GM21723 (cell line): ENCODE results near the gene PDGFA.

Experiments
- ATAC-seq: cut with Tn5 transposase; IDR thresholded peaks from one replicate; pipeline ENCODE4 v1.9.1; 2021; ENCODE audit warnings: mild to moderate bottlenecking, moderate library complexity; ENCODE audit not compliant: unreplicated experiment

Gene PDGFA

DNA sequence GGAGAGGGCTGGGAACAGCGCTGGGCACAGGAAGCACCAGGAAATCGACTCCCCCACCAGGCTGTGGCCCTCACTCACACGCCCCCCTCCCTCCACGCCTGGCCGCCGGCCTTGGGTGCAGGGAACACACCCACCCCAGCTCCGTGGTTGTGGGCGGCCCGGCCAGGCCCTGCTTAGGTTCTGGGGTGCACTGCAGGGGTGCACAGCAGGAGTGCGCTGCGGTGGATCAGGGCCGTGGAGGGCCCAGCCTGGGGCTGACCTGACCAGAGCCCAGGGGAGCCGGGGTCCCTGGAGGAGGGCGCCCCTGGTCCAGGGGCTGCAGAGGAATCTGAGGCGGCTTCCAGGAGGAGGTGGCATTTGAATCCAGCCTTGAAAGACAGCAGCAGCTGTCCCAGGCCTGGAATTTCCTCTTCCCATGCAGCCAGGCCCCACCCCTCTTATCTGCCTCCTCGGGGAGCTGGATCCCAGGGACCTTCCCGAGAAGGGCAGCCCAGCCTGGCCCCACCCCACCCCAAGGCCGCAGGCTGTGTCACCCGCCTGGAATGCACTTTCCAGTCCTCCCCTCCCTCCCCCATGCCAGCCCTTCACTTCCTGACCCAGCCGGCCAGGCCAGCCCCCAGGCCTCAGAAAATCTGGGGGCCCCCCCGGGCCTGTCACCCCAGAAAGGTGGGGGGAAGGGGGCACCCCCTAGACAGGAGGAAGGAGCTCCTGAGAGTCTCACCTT is 18.4 kb upstream of the PDGFA start:
- ATAC-seq, result no peak

DNA sequence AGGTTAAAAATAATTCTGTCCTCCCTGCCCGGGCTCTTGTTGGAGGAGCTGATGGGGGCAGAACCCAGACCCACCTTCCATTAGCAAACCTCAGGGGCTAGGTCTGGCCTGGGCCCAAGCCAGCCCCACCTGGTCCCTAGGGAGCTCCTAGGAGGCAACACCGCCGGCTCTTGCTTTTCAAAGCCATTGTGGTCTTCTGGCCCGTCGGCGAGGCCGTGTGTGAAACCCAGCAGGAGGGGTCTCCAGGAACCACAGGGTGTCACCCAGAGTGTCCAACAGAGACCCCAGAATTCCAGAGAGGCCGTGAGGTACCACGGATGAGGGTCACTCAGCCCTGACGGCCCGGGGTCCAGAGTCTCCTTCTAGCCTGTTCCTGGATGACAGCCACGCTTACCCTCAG is 16.6 kb upstream of the PDGFA start:
- no peak for ATAC-seq

DNA sequence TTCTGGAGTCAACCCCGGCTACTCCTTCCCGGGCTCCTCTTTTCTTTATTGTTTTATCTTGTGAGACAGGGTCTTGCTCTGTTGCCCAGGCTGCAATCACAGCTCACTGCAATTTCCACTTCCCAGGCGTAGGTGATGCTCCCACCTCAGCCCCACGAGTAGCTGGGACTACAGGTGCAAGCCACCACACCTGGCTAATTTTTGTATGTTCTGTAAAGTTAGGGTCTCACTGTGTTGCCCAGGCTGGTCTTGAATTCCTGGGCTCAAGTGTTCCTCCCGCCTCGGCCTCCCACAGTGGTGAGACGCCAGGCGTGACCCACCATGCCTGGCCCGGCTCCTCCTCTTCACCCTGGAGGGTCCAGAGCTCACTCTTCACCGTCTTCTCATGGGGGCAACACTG is 15.3 kb upstream of the PDGFA start:
- no peak for ATAC-seq

DNA sequence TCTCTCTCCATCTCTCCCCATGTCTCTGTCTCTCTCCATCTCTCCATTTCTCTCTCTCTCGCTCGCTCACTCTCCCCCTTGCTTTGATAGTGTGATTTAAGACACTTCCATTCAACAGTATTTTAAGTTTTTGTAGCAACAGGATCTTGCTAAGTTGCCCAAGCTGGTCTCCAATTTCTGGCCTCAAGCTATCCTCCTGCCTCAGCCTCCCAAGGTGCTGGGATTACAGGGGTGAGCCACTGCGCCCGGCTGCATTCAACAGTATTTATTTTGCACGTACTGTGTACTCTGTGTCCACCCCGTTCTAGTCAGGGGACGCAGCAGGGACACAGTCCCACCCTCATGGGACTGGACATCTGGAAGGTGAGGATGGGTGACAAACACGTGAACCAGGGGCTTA is 14.4 kb upstream of the PDGFA start:
- no peak for ATAC-seq

DNA sequence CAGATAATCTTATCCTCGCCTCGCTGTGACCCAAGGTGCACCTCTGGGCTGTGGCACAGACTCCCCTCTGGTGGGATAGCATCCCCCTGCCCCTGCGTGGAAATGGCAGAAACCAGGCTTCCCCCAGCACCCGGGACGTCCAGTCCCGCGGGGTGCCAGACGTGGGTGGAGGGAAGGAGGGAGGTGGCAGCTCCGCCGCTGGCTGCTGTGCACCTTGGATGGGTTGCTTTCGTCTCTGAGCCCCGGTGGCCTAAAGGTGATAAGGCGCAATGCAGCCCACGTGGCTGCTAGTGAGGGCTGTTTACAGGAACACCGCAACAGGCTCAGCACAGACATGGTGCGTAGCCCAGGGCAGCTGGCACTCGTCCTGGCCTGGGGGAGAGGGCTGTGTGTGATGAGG is 13.6 kb upstream of the PDGFA start:
- ATAC-seq, result no peak

DNA sequence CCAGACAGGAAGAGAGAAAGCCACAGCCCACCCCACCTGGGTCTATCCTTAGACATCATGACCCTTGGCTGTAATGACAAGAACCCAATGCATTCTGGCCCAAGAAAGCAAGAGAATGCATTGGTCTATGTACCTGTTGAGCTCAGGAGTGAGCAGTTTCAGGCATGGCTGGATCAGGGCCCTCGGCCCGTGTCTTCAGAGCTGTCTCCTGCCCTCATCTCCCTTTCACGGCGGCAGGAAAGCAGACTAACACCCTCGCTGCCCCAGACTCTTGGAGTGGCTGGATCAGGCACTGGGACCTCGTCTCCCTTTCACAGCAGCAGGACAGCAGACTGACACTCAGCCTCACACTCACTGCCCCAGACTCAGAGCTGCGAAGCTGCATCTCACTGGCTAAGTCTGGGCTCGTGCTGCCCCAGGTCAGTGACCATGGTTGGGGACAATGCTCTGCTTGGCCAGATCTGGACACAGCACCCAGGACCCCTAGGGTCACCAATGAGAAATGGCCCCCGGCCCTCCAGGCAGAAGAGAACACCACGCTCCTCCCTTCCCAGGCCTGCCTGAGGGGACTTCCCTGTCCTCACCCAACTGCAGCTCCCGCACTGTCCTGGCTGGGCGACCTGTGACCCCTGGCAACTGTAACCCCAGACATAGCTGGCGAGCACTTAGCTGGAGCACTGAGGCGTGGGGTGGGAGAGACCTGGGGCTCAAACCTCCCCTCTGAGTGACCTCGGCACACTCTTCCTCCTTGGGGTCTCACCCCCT is 12.9 kb upstream of the PDGFA start:
- ATAC-seq, result no peak

DNA sequence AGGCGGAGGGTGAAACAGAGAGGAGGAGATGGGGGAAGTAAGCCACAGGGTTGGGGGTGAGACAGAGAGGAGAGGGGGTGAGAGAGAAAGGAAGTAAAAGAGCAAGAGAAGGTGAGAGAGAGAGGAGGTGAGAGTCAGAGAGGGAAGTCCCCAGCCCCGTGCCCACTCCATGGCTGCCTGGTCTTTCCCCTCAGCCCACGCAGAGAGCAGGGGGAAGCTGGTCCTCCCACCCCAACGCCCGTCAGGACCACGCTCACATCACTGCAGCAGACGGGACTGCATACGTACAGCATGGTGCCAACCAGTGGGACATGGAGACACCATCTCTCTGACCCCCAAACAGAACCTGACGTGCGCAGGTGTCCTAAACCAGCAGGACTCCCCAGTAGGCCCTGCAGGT is 12.1 kb upstream of the PDGFA start:
- ATAC-seq, result no peak

DNA sequence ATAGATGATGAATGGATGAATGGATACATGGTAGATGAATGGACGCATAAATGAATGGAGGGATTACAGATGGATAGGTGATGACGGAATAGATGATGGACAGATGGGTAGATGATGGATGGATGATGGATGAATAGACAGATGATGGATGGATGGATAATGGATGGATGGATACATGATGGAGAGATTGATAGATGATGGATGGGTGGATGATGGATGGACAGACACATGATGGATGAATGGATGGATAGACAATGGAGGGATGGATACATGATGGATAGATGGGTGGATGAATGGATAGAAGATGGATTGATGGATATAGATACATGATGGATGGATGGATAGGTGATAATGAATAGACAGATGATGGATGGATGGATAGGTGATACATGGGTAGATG is 8.8 kb upstream of the PDGFA start:
- ATAC-seq, result no peak

DNA sequence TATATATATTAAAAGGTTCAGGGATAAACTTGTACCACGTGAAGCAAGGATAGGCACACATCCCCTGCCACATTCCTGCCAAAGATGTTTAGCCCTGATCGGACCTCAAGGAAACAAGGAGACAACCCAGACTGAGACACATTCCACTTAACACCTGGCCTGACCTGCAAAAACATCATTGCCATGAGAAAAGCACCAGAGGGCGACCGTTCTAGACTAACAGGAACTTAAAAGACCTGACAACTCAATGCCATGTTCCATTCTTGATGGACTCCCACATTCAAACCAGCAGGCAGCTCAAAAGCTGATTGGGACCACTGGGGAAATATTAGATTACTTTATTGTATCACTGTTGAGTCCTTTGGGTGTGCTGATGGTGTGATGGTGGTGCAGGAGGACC is 8.1 kb upstream of the PDGFA start:
- ATAC-seq, result no peak

DNA sequence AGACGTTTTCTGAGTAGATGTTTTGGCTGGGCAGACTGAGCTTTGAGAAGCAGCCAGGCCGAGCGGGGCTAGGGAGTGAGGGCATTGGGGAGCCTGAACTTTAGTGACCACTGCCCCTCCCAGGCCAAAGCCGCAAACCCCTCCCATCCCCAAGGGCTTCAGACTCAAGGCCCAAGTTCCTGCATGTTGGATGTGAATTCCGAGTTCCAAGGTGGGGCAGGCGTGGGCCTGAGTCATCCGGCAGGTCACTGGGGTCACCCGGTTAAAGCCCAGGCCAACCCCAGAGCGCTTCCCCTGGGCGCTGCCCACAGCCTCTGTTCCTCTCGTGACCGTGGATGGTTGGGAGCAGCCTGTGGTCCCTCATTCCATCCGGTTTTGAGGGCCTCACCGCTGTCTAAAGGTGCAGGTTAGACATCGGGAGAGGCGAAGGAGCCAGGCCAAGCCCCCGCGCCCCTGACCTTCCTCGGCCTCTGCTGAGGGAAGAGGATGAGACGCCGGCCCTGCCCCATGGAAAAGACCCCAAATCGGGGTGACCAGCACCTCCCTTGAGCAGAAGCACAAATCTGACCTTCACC is 6.9 kb upstream of the PDGFA start:
- no peak for ATAC-seq

DNA sequence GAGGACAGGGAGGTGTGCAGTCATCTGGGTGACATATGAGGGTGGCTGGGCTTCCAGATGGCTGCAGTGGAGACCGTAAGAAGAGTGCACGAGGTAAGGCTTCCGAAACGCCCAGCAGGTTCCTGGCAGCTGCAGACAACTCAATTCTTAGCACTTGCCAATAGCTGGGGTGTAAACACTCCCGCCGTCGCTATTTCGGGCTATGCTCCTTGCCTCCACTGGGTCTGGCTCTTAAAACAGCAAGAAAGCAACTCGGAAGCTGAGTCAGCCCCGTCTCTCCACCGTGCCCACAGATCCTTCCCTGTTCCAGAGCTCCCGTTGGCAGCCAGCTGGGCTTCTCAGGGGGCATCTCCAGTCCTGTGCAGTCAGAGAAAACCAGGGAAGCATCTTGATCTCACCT is 6.1 kb upstream of the PDGFA start:
- ATAC-seq, result no peak

DNA sequence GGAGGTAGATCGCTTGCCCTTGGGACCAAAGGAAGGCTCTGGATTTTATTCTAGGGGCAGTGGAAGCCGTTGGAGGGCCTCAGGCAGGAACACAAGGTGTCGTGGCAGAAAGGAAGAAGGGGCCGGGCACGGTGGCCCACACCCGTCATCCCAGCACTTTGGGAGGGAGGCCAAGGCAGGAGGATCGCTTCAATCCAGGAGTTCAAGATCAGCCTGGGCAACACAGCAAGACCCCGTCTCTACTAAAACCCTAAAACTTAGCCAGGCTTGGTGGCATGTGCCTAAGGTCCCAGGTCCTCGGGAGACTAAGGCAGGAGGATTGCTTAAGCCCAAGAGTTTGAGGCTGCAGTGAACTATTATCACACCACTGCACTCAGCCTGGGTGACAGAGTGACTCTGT is 5.2 kb upstream of the PDGFA start:
- ATAC-seq, result no peak

DNA sequence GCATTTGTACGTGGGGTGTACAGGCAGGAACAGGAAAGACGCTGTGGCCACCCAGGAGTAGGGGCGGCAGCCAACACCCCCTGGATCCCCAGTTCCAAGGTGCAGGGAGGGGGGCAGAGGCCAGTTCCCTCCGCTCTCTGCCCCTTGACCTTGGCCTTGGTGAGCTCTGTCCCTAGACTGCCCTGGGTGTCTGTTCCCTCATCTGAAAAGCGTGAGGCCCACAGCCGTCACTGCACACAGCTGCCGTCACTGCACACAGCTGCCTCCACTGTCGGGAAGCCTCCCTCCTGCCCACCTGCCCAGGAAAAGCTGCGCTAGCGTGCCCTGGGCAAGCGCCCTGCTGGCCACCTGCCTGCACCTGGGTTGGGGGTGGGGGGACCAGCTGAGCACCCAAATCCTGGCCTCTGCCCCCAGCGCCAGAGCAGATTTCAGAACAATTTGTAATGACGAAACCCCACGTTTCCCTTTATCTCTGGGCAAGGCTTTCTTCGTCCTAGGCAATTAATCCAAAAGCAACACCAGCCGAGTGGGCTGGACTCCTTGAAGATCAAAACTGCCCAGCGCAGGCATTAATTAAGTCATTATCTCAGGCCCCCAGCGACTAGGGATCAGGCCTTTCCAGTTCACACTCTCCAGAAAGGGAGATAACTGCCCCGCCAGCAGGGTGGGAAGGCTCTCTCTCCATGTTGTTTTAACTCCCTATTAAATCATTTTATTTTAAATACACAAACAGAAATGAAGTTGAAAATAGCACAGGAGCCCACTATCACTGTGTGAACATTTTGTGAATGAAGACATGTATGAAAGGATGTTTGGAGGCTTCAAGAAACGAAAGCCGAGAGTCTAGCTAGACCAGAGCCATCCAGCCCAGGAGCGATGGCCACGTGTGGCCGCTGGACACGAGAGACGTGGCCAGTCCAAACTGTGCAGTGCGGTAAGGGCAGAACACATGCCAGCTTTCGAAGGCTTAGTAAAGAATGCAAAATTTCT is 4.0 kb upstream of the PDGFA start:
- no peak for ATAC-seq

DNA sequence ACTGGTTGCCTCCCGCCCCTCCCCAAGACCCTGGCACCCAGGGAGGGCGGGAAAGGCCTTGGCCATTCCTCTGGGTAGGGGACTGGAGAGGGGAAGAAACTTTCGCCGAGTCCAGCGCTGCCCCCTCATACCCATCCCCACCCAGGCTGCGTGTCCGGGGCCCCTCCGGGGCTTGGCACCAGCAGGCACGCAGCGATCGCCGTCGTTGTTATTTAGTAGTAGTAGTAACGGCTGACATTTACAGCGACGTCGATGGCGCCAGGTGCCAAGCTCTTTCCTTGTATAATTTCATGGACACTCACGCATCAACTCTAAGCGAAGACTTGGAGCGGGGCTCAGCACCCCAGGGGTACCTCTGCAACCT is 3.3 kb upstream of the PDGFA start:
- no peak for ATAC-seq

DNA sequence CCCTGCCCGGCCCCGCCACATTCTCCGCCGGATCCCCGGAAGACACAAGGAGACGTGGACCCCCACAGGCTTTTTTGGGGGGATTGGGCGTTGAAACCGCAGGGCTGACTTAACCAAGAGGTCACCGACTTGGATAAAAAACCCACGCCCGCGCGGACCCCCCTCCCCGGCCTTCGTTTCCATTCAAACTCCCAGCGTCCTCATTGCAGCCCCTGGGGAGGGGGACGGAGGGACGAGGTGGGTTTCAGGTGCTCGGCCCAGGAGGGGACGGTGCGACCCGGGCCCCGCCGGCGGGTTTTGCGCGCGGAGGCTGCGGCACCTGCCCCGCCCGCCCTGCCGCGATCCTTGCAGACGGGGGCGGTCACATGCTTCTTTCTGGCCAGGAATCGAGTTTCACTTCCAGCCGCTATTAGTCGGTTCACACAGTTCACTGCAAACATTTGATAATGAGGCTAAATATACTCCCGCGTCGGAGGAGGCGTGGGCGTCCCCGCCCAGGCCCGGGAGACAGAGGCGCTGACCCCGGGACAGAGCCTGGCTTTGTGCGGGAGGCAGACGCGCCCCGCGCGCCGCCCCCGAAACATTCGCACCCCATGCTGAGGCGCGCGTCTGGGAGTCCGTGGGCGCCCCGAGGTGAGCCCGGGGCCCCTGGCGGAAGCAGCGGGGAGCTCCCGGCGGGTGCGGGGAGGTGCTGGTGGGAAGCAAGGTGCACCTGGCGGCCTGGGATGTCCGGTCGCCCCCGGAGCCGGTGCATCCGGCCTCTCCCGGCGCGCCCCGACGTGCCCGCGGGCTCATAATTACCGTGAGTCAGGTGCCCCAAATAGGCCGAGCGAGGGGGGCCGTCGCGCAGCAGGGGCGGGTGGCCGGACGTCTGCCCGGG is 2.7 kb upstream of the PDGFA start:
- peak; percentile 39 for ATAC-seq

DNA sequence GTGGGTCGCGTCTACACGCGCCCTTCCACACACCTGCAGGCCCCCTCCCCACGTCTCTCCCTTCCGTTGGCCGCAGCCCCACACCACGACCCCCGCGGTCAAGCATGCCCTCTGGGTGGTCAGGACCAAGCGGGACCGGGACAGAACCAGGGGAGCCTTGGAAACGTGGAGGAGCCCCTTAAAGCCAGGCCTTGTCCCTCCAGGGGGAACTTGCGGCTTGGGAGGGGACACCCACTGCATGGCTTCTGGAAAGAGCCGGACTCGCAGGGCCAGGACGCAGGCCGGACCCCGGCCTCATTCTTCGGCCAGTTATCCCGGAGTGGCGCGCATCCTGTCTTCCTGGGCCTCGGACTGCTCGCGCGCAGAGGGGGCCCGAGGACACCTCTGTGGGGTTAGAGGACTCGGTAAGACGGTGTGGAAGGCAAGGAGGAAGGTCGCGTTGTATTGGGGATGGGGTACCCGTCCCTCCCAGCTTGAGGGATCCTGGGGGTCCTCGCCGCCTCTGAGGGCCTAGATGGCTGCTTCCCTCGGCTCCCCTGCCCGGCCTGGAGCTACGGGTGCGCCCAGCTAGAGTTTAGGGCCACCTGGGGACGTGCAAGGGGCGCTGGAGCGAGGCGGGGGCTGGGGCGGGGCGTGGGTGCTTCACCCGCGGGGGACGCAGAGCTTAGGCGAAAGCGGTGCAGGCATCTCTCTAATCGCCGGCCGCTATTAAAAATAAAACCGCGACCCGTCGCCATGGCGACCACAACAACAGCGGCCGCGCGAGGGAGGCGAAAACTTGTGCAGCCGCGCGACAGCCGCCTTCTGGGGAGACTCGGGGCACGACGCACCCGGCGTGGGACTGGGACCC is 1.8 kb upstream of the PDGFA start:
- no peak for ATAC-seq

DNA sequence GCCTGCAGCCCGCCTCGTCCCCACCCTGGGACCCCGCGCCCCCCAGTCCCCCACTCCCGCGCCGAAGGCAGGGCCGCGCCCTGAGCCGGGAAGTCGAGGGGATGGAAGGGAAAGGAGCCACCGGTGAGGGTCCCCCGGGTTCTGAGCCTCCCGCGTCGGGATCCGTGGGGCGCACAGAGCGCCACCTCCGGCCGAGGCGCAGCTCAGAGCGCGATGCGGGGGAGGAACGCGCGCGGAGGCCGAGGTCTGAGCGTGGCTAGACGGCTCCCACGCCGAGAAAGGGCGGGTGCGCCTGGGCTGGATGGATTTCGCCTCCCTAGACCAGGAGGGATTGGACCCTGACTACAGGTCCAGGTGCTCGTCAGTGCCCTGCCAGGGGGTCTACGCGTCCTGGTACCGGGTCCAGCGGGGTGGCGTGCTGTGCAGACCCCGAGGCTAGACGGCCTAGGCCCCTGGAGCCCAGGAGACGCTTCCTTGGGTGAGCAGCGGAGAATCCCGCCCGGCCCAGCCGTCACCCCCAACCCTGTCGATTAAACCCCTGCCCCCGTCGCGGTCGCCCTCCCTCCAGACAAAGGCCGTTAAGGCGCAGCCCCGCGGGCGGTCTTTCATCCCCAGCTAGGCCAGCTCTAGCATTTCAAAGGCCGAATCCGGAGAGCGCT is 986 bp upstream of the PDGFA start:
- ATAC-seq, result no peak

DNA sequence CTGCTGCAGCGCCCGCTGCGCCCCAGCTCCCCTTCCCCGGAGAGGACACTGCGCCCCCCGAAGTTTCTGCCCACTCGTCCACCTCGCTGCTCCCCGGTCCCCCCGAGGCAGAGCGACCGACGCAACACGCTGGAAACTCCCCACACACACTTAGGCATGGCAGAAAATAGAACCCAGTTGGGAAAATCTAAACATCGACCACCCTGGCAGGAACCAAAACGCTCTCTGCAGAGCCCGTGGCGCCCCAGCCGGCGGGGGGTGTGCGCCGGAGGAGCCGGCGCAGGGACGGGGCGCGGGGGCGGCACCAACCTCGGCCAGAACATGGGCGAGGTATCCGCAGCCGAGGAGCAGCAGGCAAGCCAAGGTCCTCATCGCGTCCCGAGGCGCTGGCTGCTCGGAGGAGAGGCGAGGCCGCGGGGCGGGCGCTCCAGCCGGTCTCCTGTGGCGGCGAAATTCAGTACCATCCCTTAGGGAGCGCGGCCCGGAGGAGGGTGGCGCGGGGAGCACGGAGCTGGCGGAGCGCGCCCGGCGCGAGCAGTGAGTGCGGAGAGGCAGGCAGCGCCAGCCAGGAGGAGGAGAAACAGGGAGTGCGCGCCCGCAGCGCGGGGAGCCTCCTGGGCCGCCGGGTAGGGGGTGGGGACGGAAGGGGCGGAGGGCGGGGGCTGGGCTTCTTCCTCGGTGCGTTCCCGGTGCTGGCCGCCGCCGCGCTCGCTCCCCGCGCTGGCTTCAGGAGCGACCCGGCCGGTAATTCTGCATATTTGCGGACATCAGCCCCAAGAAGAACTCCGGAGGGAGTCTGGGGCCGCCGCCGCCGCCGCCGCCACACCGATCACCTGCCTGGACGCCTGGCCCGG is 789 bp downstream of the PDGFA start:
- ATAC-seq, result no peak
